ENCODE results near the gene OBSCN. TPM values are rescaled to one million over a fixed set of nuclear protein-coding genes. Genes with fewer than 3 reads are reported as not detected.

The OBSCN gene
- total RNA-seq, 1 donor from 2014 or later = 17.5 TPM

DNA sequence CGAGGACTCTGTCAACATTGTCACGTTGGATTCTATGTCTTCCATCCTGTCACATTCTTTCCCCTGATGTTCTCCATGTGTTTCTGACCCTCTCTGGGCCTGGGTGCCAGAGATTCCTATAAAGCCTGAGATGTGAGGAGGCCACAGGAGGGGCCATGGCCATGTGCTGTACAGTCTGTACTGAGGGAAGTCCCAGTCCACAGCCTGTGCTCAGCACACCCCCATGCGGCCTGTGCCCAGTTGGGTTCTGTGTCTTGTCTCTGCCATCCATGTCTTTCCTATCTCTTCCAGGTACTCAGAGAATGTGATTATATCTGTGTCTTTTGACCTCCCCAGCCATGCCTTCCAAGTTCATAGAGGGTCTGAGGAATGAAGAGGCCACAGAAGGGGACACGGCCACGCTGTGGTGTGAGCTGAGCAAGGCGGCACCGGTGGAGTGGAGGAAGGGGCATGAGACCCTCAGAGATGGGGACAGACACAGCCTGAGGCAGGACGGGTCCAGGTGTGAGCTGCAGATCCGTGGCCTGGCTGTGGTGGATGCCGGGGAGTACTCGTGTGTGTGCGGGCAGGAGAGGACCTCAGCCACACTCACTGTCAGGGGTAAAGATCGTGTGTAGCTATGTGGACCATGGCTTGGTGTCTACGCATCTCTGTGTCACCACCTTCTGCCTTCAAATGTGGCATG, 86.1 kb downstream of the OBSCN start:
- H3K4me3 ChIP-seq (ENCODE audit: insufficient read depth, low read depth, low read length) = no peak overlapping the region
- Mint-ChIP-seq H3K36me3 (ENCODE audit: low read depth, unreplicated experiment) (peaks cover 51% of the 10 kb centered on the region), H3K4me1 (ENCODE audit: low read depth, unreplicated experiment) (no peaks in the 10 kb centered on the region), H3K27me3 (ENCODE audit: low read depth, unreplicated experiment) (no peaks in the 10 kb centered on the region), H3K4me3 (ENCODE audit: unreplicated experiment) (no peak overlapping the region), H3K27ac (ENCODE audit: unreplicated experiment) (no peak overlapping the region), H3K9me3 (ENCODE audit: unreplicated experiment) (peaks cover 33% of the 10 kb centered on the region)
- H3K4me1 ChIP-seq (ENCODE audit: insufficient read depth, low read length) = no peaks in the 10 kb centered on the region
- FAIRE-seq (no peak), DNase-seq (ENCODE audit: low read depth) (no peak)
- H3K27ac ChIP-seq (ENCODE audit: low read depth, low read length) = no peak overlapping the region
- H3K9me3 ChIP-seq (ENCODE audit: insufficient read depth, low read depth, low read length) = peaks cover 17% of the 10 kb centered on the region
- H3K36me3 ChIP-seq (ENCODE audit: insufficient read depth, low read length) = no peaks in the 10 kb centered on the region
- no peaks in the 10 kb centered on the region for H3K27me3 ChIP-seq (ENCODE audit: insufficient read depth, low read length)
- no peak overlapping the region for H3K9ac ChIP-seq (ENCODE audit: low read length)
- H4K20me1 ChIP-seq (ENCODE audit: insufficient read depth, low read length) = no peaks in the 10 kb centered on the region
- TF ChIP-seq EZH2 (IDR thresholded peaks at IDR 0.05; ENCODE audit: insufficient read depth, low read length) = no peak
- TF ChIP-seq, protein P1, sequence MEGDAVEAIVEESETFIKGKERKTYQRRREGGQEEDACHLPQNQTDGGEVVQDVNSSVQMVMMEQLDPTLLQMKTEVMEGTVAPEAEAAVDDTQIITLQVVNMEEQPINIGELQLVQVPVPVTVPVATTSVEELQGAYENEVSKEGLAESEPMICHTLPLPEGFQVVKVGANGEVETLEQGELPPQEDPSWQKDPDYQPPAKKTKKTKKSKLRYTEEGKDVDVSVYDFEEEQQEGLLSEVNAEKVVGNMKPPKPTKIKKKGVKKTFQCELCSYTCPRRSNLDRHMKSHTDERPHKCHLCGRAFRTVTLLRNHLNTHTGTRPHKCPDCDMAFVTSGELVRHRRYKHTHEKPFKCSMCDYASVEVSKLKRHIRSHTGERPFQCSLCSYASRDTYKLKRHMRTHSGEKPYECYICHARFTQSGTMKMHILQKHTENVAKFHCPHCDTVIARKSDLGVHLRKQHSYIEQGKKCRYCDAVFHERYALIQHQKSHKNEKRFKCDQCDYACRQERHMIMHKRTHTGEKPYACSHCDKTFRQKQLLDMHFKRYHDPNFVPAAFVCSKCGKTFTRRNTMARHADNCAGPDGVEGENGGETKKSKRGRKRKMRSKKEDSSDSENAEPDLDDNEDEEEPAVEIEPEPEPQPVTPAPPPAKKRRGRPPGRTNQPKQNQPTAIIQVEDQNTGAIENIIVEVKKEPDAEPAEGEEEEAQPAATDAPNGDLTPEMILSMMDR (IDR thresholded peaks at IDR 0.05; ENCODE audit: insufficient read depth, low read depth, low read length) = no peak
- no peak overlapping the region for H3K4me2 ChIP-seq (ENCODE audit: low read length)
- H2AFZ ChIP-seq (ENCODE audit: low read depth, low read length) = no peak overlapping the region
- no peaks in the 10 kb centered on the region for H3K79me2 ChIP-seq (ENCODE audit: insufficient read depth, low read length)

DNA sequence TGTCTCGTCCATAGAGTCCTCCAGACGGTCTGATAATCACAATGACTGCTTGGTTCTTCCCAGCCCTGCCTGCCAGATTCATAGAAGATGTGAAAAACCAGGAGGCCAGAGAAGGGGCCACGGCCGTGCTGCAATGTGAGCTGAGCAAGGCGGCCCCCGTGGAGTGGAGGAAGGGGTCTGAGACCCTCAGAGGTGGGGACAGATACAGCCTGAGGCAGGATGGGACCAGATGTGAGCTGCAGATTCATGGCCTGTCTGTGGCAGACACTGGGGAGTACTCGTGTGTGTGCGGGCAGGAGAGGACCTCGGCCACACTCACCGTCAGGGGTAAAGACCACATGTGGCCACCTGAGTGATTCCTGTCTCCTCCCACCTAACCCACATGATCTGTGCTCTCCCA, 86.9 kb downstream of the OBSCN start:
- H3K36me3 ChIP-seq (ENCODE audit: insufficient read depth, low read length) = no peaks in the 10 kb centered on the region
- H4K20me1 ChIP-seq (ENCODE audit: insufficient read depth, low read length) = no peaks in the 10 kb centered on the region
- no peak for TF ChIP-seq EZH2 (IDR thresholded peaks at IDR 0.05; ENCODE audit: insufficient read depth, low read length)
- TF ChIP-seq, protein P1 (IDR thresholded peaks at IDR 0.05; ENCODE audit: insufficient read depth, low read depth, low read length) = no peak
- FAIRE-seq = no peak
- H3K9ac ChIP-seq (ENCODE audit: low read length) = no peak overlapping the region
- no peaks in the 10 kb centered on the region for H3K27me3 ChIP-seq (ENCODE audit: insufficient read depth, low read length)
- no peak overlapping the region for H3K4me3 ChIP-seq (ENCODE audit: insufficient read depth, low read depth, low read length)
- H3K27me3 Mint-ChIP-seq (ENCODE audit: low read depth, unreplicated experiment) = no peaks in the 10 kb centered on the region
- peaks cover 37% of the 10 kb centered on the region for H3K9me3 Mint-ChIP-seq (ENCODE audit: unreplicated experiment)
- no peak overlapping the region for H3K4me3 Mint-ChIP-seq (ENCODE audit: unreplicated experiment)
- H3K27ac ChIP-seq (ENCODE audit: low read depth, low read length) = no peak overlapping the region
- H3K9me3 ChIP-seq (ENCODE audit: insufficient read depth, low read depth, low read length) = peaks cover 17% of the 10 kb centered on the region
- no peak overlapping the region for H3K4me2 ChIP-seq (ENCODE audit: low read length)
- H3K4me1 ChIP-seq (ENCODE audit: insufficient read depth, low read length) = no peaks in the 10 kb centered on the region
- H3K36me3 Mint-ChIP-seq (ENCODE audit: low read depth, unreplicated experiment) = peaks cover 58% of the 10 kb centered on the region
- no peaks in the 10 kb centered on the region for H3K4me1 Mint-ChIP-seq (ENCODE audit: low read depth, unreplicated experiment)
- no peaks in the 10 kb centered on the region for H3K79me2 ChIP-seq (ENCODE audit: insufficient read depth, low read length)
- no peak overlapping the region for H2AFZ ChIP-seq (ENCODE audit: low read depth, low read length)
- DNase-seq (ENCODE audit: low read depth) = no peak
- H3K27ac Mint-ChIP-seq (ENCODE audit: unreplicated experiment) = no peak overlapping the region

DNA sequence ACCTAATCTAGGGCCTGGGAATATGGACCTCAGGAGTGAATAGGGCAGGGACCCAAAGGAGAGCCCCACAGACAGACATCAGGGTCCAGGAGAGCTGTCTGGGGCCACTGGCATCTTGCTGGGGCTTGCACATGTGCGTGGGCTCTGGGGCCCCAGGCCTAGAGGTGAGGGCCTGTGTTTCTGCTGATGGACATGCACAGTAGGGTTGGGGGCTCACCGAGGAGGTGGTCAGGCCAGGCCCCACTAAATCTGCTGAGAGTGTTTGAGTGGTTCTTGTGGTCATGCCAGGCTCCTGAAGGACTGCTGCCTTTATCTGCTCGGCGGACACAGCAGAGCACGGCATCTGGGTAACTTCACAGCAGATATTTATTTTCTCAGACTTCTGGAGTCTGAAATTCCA, 87.4 kb downstream of the OBSCN start:
- Mint-ChIP-seq H3K36me3 (ENCODE audit: low read depth, unreplicated experiment) (peaks cover 63% of the 10 kb centered on the region), H3K4me3 (ENCODE audit: unreplicated experiment) (no peak overlapping the region), H3K9me3 (ENCODE audit: unreplicated experiment) (peaks cover 42% of the 10 kb centered on the region), H3K4me1 (ENCODE audit: low read depth, unreplicated experiment) (no peaks in the 10 kb centered on the region), H3K27ac (ENCODE audit: unreplicated experiment) (no peak overlapping the region), H3K27me3 (ENCODE audit: low read depth, unreplicated experiment) (no peaks in the 10 kb centered on the region)
- H3K9ac ChIP-seq (ENCODE audit: low read length) = no peak overlapping the region
- H3K79me2 ChIP-seq (ENCODE audit: insufficient read depth, low read length) = no peaks in the 10 kb centered on the region
- H3K36me3 ChIP-seq (ENCODE audit: insufficient read depth, low read length) = no peaks in the 10 kb centered on the region
- H3K4me1 ChIP-seq (ENCODE audit: insufficient read depth, low read length) = no peaks in the 10 kb centered on the region
- no peak overlapping the region for H2AFZ ChIP-seq (ENCODE audit: low read depth, low read length)
- no peaks in the 10 kb centered on the region for H4K20me1 ChIP-seq (ENCODE audit: insufficient read depth, low read length)
- no peak for FAIRE-seq
- no peak overlapping the region for H3K4me3 ChIP-seq (ENCODE audit: insufficient read depth, low read depth, low read length)
- no peak for DNase-seq (ENCODE audit: low read depth)
- TF ChIP-seq, protein P1 (IDR thresholded peaks at IDR 0.05; ENCODE audit: insufficient read depth, low read depth, low read length) = no peak
- TF ChIP-seq EZH2 (IDR thresholded peaks at IDR 0.05; ENCODE audit: insufficient read depth, low read length) = no peak
- no peak overlapping the region for H3K27ac ChIP-seq (ENCODE audit: low read depth, low read length)
- H3K27me3 ChIP-seq (ENCODE audit: insufficient read depth, low read length) = no peaks in the 10 kb centered on the region
- no peak overlapping the region for H3K4me2 ChIP-seq (ENCODE audit: low read length)
- peaks cover 17% of the 10 kb centered on the region for H3K9me3 ChIP-seq (ENCODE audit: insufficient read depth, low read depth, low read length)
